Stimulated activated naive CD4-positive, alpha-beta T cell treated with Interleukin-2 at 50 U/mL for 16 hours (primary cell): Measurements from ENCODE around the gene PSME3IP1.
"Not testable (repeated sequence)": the region's sequence is repeated elsewhere in the genome, so short reads cannot be mapped to it uniquely, and the experiment has no call there.

Experiments
- DNase-seq: peaks from one replicate; lab custom pipeline; 2025; lab: John Stamatoyannopoulos, UW

Gene PSME3IP1

GRCh38 chr16:57185945-57186871, at the start of gene PSME3IP1, which contains the start of gene RSPRY1:
Gene PSME3IP1, minus strand, starts transcription at chr16:57186039. Its CDS starts 12,185 bp downstream, at chr16:57173854.
Gene RSPRY1, plus strand, starts transcription at chr16:57186329. Its CDS starts 18,330 bp downstream, at chr16:57204659.
- DNase-seq: peak; percentile 98

- no peak for DNase-seq
Observed at GRCh38 chr16:57235128-57236021, 49.5 kb upstream of the PSME3IP1 start.

- no peak for DNase-seq
Observed at GRCh38 chr16:57234707-57235092, 48.9 kb upstream of the PSME3IP1 start.

GRCh38 chr16:57233944-57234706, 48.3 kb upstream of the PSME3IP1 start:
- no peak for DNase-seq

- DNase-seq: no peak
Observed at GRCh38 chr16:57231821-57232350, 46.0 kb upstream of the PSME3IP1 start.

GRCh38 chr16:57229079-57229478, 43.2 kb upstream of the PSME3IP1 start:
- DNase-seq: no peak

GRCh38 chr16:57226701-57227621, 41.1 kb upstream of the PSME3IP1 start:
- no peak for DNase-seq

- DNase-seq: no peak
Observed at GRCh38 chr16:57225978-57226377, 40.1 kb upstream of the PSME3IP1 start.

GRCh38 chr16:57224651-57225335, 39.0 kb upstream of the PSME3IP1 start:
- DNase-seq: no peak

- no peak for DNase-seq
Observed at GRCh38 chr16:57223057-57223456, 37.2 kb upstream of the PSME3IP1 start.

GRCh38 chr16:57216968-57217367, 31.1 kb upstream of the PSME3IP1 start:
- DNase-seq: no peak

GRCh38 chr16:57213462-57213861, 27.6 kb upstream of the PSME3IP1 start:
- DNase-seq: no peak

- DNase-seq: no peak
Observed at GRCh38 chr16:57209780-57210179, 23.9 kb upstream of the PSME3IP1 start.

GRCh38 chr16:57208926-57209325, 23.1 kb upstream of the PSME3IP1 start:
- no peak for DNase-seq

GRCh38 chr16:57204675-57205074, 18.8 kb upstream of the PSME3IP1 start:
- DNase-seq: no peak

GRCh38 chr16:57203451-57203850, 17.6 kb upstream of the PSME3IP1 start:
- no peak for DNase-seq

- DNase-seq: no peak
Observed at GRCh38 chr16:57202095-57202886, 16.5 kb upstream of the PSME3IP1 start.

GRCh38 chr16:57200926-57201325, 15.1 kb upstream of the PSME3IP1 start:
- not testable (repeated sequence) for DNase-seq

GRCh38 chr16:57200321-57200720, 14.5 kb upstream of the PSME3IP1 start:
- DNase-seq: not testable (repeated sequence)
